GM19035 (cell line): ENCODE results near the gene DOCK2.
A peak's percentile ranks its signal among the peaks of the same experiment; 100 is the strongest.
"Not testable (repeated sequence)": the region's sequence is repeated elsewhere in the genome, so short reads cannot be mapped to it uniquely, and the experiment has no call there.

Experiments
- ATAC-seq: cut with Tn5 transposase; IDR thresholded peaks from one replicate; pipeline ENCODE4 v1.9.1; 2021; ENCODE audit not compliant: unreplicated experiment

DOCK2 gene

DNA sequence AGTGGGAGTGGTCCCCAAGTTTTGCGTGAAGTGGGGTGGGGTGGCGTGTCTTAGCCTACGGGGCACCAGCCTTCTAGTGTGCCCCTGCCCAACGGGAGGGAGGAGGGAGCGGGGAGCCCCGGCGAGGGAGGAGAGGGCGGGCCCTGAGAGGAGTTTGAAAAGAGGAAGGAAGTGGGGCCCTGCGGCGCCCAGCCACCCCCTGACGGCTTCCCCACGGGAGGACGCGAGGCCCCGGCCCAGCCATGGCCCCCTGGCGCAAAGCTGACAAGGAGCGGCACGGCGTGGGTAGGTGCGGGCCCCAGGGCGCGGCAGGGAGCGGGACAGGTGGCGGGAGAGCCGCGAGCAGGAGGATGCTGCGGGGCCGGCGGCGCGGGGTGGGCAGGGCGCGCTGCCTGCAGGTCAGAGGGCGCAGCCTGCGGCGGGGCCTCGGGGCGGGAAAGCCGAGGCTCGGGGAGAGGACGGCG, at the start of gene DOCK2:
Gene DOCK2 (plus strand): TSS at position 191 of the 464 bp plus-strand sequence. CDS start 52 bp downstream, at position 243.
- peak; percentile 91 for ATAC-seq

DNA sequence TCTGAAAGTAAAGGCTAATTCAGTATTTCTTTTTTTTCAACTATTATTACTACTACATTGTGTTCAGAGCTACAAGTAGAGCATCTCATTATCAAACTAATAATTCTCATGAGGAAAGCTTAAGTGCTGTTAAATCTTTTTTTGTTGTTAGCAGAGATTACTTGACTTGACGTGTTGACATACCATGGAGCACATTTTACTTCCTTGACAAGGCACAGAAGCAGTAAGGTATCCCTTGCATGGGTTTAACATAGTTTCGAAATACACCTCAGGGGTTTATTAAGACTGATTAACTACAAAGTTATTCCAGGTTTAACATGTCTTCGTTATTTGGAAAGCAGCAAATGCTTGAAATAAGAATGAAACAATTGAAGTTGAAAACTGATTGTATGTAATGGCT, 46.5 kb upstream of the DOCK2 start:
- ATAC-seq: no peak

DNA sequence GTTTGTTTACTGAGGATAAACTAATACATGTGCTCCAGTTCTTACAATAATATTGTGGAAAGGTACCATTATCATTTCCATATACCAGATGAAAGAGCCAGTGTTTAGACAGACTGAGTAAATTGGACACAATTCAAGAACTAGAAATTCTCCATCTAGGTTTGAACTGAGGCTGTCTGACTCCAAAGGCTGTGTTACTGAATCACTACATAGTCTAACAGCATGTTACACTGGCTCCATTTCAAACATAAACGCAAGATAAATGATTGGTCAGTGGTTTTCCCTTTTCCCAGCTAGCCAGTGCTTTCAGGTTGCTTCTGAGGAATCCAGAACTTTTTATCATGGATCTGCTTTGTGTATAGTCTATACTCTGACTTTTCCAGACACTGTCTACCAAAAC, 45.4 kb upstream of the DOCK2 start:
- ATAC-seq: no peak

DNA sequence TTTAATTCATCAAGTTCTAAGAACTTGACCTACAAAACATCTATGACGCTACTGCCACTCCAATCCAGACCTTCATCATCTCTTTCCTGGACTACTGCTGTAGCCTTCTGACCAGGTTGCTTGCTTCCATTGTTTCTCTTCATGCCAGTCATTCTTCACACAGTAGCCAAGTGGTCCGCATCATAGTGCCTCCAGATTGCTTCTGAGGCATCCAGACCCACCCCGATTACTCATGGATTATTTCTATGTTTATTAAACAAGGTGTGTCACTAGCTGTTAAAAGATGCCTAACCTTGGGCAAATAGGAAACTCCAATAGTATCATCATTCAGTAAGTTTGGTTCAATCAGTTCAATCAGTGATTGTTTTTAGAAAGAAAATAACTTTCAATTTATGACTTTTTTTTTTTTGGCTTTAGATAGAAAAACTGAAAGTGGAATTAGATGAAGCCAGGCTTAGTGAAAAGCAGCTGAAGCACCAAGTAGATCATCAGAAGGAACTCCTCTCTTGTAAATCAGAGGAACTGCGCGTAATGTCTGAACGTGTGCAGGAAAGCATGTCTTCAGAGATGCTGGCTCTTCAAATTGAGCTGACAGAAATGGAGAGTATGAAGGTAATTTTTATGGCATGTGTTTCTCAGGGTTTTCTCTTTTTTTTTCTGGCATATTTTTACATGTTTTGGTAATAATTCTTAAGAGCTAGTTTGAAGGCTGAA, 44.0 kb upstream of the DOCK2 start:
- no peak for ATAC-seq

DNA sequence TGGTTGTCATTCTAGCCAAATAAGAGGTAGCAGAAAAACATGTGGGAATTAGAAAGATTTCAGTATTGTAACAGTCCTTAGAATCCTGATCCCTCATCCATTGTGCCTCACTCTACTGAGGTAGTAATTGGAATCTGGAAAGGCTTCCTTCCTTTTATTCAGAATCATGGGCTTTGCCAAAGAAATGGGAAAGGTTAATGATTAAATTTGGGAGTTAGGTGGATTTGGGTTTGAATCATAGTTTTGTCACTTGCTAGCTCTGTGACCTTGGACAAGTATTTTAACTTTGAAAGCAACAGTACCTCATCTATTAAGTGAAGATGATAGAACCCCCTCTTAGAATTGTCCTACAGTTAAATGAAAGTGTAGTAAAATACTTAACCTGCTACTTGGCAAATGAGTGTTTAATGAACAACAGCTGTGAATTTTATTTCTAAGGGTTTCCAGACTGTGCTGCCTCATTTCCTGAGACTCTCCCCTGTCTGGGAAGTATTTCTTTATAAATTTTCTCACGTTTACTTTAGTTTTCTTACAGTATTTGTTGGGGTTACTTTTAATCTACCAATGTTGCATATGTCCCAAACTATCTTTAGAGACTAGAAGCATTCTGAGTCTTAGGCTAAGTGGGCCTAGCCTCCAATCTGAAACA, 41.8 kb upstream of the DOCK2 start:
- ATAC-seq: no peak

DNA sequence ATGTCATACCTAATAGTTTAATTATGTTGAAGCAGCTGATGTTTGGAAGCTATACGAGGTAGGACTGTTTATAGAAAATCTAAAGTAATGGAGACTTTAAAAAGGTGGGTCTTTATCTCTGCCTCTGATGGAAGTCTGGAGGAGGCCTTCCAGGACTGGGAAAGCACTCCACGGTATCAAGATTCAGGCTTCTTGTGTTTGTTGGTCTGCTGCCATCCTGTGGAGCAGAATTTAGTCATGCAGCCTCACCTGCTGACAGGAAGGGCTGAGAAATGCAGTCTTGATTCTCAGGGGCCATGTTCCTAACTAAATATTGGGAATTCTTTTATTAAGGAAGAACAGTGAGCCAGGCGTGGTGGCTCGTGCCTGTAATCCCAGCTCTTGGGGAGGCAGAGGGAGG, 37.6 kb upstream of the DOCK2 start:
- ATAC-seq: no peak

DNA sequence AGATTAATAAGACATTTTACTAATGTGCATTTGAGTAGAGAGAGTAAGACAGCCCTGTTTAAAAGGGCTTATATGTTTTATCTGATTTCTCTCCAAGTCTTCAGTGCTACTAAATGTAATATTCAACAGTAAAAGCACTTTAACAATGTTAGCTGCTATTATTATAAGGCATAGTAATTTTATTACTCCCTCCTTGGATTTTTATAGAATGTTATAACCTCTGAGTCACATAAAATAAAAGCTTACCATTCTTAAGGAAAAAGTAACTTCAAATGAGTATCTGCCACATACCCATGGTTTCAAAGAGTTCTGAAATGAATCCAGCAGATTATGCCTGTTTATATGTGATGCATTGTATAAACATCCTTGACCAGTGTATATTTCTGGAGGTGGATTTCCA, 34.5 kb upstream of the DOCK2 start:
- no peak for ATAC-seq

DNA sequence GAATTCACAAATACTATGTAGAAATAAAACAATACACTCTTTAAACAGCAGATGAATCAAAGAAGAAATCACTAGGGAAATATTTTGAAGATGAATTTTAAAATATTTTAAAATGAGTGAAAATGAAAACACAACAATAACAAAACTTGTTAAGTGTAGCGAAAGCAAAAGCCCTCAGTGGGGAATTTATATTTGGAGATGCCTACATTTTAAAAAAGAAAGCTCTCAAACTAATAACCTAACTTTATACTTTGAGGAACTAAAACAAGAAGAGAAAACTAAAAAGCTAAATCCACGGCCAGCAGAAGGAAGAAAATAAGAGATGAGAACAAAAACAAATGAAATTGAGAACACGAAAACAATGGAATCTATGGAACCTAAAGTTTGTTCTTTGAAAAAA, 30.8 kb upstream of the DOCK2 start:
- ATAC-seq: no peak

DNA sequence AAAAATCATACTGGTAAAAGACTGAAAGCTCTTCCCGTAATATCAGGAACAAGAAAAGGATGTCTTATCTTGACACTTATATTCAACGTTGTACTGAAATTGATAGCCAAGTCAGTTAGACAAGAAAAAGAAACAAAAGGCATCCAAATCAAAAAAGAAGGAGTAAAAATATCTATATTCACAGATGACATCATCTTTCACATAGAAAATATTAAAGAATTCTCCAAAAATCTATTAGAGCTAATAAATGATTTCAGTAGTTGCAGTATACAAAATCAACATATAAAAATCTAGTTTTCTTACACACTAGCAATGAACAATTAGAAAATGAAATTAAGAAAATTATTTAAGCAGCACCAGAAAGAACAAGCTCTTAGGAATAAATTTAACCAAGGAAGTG, 29.2 kb upstream of the DOCK2 start:
- ATAC-seq: no peak

DNA sequence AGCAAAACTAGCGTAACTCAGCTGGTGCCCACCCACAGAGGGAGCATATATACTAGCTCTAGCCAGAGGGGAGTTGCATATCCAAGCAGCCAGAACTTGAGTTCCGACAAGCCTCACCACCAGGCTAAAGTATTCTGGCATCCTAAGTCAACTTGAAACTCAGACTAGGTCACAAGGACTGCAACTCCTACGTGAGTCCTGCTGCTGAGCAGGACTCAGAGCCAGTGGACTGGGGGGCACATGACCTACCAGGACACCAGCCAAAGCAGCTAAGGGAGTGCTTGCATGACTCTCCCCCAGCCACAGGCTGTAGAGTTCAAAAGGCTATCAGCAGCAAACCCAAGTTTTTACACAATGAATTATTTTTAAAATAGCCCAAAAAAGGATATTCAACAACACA, 27.4 kb upstream of the DOCK2 start:
- no peak for ATAC-seq

DNA sequence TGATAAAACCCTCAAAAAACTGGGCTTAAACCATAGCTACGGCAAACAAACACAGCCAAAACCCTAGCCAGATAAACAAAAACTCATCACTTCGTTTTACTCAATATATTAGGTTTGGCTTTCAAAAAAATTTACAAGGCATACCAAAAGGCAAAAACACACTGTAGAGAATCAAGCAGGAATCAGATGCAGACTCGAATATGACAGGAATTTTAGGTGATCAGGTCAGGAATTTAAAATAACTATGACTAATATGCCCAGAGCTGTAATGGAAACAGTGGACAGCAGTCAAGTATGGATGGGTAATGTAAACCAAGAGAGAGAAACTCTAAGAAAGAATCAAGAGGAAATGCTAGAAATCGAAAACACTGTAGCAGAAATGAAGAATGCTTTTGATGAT, 26.5 kb upstream of the DOCK2 start:
- ATAC-seq: no peak

DNA sequence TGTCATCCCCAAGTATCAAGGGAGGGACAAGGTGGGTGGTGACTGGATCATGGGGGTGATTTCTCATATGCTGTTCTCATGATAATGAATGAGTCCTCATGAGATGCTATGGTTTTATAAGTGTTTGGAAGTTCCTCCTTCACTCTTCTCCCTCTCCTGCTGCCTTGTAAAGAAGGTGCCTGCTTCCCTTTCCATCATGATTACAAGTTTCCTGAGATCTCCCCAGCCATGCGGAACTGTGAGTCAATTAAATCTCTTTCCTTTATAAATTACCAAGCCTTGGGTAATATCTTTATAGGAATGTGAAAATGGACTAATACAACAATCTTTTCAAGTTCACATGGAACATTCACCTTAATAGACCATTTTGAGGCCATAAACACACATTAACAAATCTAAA, 21.5 kb upstream of the DOCK2 start:
- no peak for ATAC-seq

DNA sequence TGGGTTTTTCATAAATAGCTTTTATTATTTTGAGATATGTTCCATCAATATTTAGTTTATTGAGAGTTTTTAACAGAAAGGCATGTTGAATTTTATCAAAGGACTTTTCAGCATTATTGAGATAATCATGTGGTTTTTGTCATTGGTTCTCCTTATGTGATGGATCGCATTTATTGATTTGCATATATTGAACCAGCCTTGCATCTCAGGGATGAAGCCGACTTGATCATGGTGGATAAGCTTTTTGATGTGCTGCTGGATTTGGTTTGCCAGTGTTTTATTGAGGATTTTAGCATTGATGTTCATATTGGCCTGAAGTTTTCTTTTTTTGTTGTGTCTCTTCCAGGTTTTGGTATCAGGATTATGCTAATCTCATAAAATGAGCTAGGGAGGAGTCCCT, 12.8 kb upstream of the DOCK2 start:
- ATAC-seq: not testable (repeated sequence)

DNA sequence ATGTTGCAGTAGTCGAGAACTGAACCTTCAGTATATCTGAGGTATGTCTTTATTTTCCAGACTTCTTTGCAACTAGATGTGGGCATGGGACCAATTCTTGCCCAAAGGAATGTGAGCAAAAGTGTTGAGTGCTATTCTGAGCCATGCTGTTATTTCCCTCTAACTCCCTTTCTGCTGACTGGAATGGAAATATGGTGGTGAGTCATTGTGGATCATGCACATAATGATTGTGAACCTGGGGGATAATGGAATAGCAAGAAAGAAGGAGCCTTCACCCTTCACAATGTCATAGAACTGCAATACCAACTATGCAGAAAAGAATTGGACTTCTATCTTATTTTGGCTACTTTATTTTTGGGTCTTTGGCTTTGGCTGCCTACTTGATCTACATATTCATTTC, 10.3 kb upstream of the DOCK2 start:
- no peak for ATAC-seq

DNA sequence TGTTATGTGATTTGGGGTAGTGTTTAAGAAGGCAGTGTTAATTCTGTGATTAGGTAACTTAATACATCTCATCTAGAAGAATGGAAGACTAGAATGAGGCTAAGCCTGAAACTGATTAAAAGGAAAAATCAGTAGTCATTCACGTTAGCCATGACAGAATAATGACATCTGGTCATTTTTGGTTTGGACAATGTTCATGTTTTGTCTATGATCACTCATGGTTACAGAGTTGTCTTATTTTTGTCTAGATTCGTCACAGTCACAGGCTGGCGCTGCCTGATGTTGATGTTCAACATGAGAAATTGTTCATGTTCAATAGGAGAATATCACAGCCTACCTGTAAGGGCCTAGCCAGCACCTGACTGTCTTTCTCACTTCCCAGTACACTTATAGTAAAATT, 9.5 kb upstream of the DOCK2 start:
- ATAC-seq: no peak

DNA sequence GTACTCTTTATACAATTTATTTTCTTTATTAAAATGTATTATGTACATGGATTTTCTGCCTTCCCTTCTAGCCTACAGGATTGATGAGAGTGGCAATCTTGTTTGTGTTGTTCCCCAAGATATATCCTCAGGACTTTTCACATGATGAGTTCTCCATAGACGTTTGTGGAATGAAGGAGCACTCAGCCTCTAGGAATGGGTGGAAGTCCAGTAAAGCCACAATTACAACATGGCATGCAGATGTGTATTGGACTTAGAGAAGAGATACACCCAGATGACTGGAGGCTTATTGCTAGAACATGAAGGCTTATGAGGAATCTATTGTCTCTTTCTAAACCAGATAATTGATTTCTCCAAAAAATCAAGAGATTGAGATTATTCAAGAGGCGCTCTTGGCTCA, 8.2 kb upstream of the DOCK2 start:
- no peak for ATAC-seq

DNA sequence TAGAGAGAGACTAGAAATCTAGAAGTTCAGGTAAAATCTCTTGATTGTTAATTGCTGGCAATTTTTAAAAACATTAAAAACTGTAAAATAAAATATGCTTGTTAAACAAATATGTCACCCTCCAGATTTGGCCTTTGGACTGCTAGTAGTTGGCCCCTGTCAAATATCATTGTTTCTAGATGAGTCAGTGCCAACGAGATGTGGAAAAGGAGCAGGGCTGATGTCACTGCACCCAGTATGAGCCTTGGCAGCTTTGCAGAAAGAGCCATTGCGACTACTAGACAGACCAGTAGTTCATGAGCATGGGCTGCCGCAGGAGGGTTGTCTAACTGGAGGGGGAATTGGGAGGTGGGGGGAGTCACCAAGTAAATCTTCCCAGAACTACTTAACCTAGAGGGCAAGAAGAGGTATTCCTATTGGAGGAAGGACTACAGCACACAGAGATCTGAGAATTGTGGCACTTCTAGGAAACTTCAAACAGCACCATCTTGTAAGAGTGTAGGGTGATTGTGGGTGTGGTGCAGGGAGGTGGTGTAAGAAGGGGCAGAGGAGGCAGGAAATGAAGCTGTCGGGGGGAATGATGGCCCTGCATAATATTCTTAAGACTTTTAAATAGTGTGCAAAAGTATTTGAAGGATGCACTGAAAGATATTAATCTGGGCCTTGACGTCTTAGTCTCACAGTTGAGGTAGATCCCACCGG, 7.1 kb upstream of the DOCK2 start:
- ATAC-seq: no peak

DNA sequence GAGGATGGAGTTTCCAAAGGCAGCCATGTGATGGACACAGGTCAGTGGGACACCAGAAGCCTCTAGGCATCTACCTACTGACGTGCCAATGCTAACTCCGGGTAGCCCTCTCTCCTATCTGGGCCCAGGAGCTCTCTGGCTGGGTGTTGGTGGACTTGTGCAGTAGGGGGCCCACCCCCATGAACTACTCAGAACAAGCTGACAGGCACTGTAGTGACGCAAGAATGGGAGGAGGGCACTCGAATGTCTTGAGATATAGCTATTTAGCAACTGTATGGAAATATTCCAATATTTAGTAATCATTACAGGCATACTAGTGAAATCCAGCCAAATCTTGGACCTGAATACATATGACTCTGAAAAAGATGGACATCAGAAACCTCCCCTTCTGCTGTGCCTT, 5.7 kb upstream of the DOCK2 start:
- no peak for ATAC-seq

DNA sequence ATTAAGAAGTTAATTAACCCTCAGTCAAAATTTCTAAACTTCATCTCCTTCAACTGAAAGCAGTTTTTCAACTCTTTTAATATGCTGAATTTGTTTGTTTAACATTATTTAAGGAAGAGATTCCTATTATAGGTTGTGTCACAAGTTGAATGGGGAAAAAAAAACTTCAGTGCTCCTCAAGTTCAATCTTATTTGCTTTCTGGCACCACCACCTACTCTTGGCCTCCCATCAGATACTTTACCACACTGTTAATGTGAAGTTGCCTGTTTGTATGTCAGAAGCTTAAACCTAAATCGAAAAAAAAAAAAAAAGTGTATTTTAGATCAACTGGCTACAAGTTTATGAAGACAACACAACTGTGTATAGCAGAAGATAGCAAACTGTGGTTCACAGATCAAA, 4.1 kb upstream of the DOCK2 start:
- no peak for ATAC-seq

DNA sequence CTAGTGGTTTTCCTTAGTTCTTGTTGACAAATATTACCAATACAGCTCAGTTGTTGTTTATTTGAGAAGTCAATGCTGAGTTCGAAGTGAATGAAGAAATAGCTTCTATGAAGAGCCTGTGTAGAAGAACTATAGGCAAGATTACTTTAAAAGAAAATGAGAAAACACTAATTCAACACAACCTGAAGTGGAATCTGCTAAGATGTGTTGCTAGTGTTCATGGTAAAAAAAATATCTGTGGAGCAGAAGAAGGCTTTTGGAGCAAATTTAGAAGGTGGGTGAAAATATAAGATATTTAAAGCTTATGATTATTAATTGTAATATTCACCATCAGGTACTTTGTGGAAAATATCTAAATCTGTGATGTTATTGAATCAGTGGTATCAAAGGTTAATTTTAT, 2.5 kb upstream of the DOCK2 start:
- ATAC-seq: no peak

DNA sequence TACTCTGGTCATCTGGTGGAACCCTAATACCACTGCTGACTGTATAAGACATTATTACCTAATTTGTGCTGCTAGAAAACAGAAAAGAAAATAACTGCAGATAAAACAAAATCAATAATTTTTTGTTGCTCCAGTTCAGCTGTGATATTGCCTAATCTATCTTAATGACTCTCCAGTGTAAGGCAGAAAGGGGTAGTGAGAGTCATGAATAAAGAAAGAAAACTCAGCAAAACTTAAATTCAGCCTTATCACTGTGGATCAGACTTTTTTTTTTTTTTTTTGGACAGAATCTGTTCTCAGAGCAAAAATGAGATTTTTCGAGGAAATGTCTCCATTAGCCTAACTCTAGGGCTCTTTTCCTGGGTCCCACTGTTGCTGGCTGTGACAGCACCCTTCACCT, 1.1 kb upstream of the DOCK2 start:
- no peak for ATAC-seq

DNA sequence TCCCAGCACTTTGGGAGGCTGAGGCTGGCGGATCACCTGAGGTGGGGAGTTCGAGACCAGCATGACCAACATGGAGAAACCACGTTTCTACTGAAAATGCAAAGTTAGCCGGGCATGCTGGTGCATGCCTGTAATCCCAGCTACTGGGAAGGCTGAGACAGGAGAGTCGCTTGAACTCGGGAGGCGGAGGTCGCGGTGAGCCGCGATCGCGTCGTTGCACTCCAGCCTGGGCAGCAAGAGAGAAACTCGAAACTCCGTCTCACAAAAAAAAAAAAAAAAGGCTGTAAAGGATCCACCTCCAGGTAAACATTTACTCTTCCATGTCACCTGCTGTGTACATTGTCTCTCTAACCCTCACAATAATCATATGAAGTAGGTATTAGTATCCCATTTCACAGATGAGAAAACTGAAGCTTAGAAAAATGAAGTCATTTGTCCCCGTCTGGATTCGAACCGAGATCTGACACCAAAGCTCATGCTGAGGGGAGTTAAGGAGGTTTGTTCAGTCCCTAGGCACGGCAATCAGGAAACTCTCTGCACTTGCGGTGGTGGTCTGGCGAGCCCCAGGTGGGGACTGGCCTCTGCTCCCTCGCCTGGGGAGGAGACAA, 494 bp upstream of the DOCK2 start:
- no peak for ATAC-seq
